Neural progenitor cell (in vitro differentiated cells): ENCODE results near the gene EOGT.

Experiments
- CTCF ChIP-seq: fragments of 200-600 bp; sonication (generic); IDR thresholded peaks from 2 replicates; pipeline ENCODE4 v1.5.1; 2017; ENCODE audit warnings: antibody characterized with exemption, mild to moderate bottlenecking
- EZH2 ChIP-seq: fragments of 200-600 bp; sonication (generic); IDR thresholded peaks from 2 replicates; pipeline ENCODE4 v1.6.1; 2017; ENCODE audit warnings: antibody characterized with exemption, mild to moderate bottlenecking, moderate library complexity
- EZH2phosphoT487 ChIP-seq: fragments of 200-600 bp; sonication (generic); IDR thresholded peaks from 2 replicates; pipeline ENCODE4 v1.6.1; 2017; ENCODE audit warnings: antibody characterized with exemption

DNA sequence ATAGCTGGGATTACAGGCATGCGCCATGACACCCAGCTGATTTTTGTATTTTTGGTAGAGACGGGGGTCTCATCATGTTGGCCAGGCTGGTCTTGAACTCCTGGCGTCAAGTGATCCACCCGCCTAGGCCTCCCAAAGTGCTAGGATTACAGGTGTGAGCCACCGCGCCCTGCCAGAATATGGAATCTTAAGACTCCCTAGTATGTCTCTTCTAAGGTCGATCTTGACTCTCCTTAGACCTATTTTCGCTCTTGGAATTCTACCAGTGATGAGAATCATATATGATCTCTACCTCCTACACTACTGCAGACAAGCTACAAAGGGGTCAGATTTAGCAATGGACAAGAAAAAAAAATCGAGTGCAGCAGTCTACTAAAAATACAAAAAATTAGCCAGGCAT is 19.3 kb upstream of the EOGT start:
- TF ChIP-seq CTCF = no peak
- no peak for TF ChIP-seq EZH2
- TF ChIP-seq EZH2phosphoT487 = no peak
